Embryonic facial prominence (tissue), 1 donor: ENCODE data around the gene ANXA5.

ENCODE experiments used
- DNase-seq: peaks from one replicate; pipeline ENCODE4 v3.0.0-alpha.2; 2016; ENCODE audit errors: extremely low spot score

Gene ANXA5

DNA sequence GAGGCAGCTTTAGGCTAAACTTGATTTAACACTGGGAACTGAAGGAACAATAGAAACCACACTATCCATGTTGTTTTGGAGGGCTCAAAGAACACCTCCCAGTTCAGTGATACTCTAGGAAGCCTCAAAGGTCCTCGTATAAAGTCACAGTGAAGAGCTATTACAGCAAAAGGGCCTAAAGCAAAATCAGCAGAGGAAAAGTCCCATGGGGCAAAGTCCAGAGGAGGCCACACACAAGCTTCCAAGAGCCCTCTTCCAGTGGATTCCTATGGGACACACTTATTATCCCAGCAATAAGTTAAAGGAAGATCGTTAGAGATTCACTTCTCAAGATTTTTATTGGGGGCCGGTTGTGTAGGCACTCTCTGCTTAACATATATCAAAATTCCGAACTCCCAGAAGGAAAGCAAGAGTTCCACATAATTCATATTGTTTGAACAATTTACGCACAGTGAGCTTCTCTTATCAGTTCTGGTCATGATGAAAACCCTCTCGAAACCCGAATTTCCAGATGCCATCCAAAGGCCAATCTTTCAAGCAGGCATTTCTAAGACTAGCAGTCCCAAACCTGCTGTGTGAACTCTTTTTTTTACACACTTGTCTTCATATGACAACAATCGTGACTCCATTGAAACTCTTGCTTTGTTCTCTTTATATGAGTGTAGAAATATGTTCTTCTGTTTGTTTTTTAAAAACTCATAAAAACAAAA lies 53.7 kb downstream of the ANXA5 start:
- DNase-seq, result no peak

- DNase-seq, result no peak
Observed at GRCh38 chr4:121642292-121642691, 54.5 kb downstream of the ANXA5 start.

GRCh38 chr4:121633653-121634052 lies 63.1 kb downstream of the ANXA5 start:
- no peak for DNase-seq

DNA sequence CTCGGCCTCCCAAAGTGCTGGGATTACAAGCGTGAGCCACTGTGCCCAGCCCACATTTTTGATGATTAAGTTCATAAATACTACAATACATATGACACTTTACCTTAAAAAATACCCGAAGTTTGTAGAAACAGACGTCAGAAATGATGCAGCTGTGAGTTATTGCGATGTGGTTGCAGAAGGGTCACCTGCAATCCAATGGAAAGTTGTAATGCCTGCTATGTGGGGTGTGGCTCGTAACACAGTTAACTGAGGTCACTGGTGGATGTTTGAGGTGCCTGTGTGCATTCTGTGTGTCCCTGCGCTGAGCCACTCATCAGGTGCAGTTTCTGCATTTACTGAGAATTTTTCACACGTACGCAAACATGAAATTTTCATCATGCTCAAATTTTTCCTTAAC lies 64.1 kb downstream of the ANXA5 start:
- no peak for DNase-seq
